GM18868 (cell line): ENCODE results near the gene RLN1.
"Not testable (repeated sequence)": the region's sequence is repeated elsewhere in the genome, so short reads cannot be mapped to it uniquely, and the experiment has no call there.

Experiments
- ATAC-seq: cut with Tn5 transposase; IDR thresholded peaks from one replicate; pipeline ENCODE4 v1.9.1; 2021; ENCODE audit warnings: mild to moderate bottlenecking, moderate library complexity; ENCODE audit not compliant: unreplicated experiment

RLN1 gene, protein sequence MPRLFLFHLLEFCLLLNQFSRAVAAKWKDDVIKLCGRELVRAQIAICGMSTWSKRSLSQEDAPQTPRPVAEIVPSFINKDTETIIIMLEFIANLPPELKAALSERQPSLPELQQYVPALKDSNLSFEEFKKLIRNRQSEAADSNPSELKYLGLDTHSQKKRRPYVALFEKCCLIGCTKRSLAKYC

DNA sequence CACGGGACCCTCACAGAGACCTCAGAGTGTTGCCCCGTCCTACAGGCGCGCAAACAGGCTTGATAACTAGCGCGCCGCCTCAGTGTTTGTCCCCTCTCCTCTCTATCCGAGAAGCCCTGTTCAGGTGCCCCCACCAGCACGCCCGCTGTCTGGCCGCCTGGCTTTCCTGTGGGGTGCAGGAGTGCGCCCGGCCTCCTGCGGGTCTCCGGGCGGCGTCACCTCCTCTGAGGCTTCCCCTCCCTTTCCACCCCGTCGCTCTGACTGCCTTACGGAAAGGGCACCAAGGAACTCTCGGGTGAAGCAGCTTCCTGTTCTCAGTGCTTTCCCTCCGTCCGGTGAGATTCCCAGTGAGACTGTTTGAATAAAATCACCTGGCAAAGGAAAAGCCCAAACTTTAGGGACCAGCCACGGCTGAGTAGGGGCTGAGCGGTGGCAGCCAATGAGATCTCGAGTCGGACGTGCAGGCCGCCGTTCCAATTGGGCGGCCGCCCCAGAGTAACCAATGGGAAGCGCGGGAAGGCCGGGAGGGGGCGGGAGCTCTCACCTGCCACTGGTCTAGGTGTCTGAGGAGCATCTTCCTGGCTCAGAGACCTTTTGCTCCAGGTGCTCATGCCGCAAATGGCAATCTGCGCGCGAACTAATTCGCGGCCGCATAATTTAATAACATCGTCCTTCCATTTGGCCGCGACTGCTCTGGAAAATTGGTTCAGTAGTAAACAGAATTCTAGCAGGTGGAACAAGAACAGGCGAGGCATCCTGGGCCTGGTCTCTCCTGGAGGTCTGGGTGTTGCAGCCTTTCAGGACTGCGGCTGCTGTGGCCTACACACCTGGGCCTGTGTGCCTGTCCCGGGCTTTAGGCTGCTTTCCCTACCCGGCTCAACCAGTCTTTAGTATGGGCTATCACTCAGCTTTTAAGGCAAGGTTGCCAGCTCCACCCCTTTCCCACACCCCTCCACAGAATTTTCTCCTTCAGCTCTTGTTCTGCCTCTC is at the start of gene RLN1:
Gene RLN1 (minus strand): TSS at position 885 of the 990 bp plus-strand sequence. CDS start 130 bp downstream, at position 755.
- peak; percentile 99 for ATAC-seq

DNA sequence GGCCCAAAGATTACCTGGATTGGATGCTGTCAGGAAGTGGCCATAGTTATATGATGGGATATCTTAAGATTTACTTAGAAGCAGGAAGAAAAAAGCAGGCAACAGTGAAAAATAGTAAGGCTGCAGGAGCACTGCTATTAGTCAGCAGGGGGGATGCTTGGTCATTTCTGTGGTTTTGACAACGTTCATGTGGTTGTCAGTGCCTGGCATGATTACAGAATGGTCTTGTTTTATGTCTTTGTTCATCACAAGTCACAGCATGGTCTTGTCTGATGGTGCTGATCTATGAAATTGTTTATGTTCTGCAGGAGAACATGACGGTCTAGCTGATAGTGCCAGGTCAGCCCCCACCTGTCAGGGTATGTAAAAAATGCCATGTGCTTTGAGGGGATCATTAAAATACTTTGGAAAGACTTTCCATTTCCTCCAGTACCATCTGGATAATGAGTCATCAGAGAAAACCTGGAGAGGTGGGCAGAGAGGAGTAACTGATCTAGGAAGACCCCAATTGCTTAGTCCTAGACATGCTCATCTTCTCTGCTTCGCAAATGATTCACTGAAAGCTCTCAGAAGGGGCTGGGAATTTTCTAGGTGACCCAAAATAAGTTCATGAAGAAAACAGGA is 49.5 kb upstream of the RLN1 start:
- ATAC-seq: peak; percentile 92

GRCh38 chr9:5388026-5388819 is 48.5 kb upstream of the RLN1 start:
- ATAC-seq: no peak

DNA sequence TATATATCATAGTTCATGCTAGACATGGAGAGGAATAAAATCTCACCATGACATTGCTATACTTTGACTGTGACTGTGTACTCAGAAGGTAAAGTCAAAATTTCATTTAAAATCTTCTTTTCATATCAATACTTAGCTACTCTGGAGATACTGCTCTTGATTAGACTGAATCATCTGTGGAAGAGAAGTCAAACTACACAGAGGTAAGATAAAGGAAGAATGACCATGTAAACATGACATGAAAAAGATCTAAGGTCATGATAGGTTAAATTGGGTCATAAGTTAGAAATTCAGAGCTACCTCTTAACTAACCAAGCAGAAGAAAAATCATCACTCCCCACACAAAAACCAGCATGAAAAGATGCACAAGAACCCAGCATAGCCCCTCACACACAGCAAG is 44.8 kb upstream of the RLN1 start:
- ATAC-seq: no peak

- ATAC-seq: no peak
Observed at GRCh38 chr9:5382479-5382878, 42.8 kb upstream of the RLN1 start.

DNA sequence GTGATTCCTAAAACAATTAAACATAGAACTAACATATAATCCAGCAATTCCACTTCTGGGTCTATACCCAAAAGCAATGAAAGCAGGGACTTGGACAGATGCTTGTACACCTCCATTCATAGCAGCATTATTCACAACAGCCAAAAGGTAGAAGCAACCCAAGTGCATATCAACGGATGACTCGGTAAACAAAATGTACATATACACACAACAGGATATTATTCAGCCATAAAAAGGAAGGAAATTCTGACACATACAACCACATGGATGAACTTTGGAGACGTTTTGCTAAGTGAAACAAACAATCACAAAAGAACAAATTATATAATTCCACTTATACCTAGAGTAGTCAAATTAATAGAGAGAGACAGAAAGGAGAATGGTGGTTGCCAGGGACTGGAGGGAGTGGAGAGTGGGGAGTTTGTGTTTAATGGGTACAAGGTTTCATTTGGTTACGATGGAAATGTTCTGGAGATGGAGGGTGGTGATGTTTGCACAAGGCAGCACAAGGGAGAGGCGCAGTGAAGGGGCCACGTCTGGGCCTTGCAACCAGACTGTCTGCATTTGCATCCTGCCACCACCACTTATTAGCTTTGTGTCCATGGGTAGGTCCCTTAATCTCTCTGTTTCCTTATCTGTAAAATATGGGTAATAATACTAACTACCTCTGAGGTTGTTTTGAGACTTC is 36.3 kb upstream of the RLN1 start:
- no peak for ATAC-seq

DNA sequence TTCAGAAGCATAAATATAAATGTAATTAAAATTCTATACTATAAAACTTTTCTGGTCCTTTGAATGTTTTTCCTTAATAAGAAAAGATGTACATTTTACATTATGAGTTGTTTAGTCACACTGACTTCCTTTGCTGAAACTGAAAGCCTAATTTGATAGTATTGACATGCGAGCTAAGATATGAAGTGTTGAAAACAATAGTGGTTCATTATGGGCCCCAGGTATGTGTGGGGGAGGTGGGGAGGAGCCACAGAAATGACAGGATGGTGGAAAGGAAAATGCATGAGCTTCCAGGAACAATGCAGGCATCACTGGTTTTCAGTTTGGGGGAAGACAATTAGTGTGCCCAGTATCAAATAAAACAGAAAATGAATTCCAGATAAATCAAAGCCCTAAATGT is 35.4 kb upstream of the RLN1 start:
- ATAC-seq: peak; percentile 67

DNA sequence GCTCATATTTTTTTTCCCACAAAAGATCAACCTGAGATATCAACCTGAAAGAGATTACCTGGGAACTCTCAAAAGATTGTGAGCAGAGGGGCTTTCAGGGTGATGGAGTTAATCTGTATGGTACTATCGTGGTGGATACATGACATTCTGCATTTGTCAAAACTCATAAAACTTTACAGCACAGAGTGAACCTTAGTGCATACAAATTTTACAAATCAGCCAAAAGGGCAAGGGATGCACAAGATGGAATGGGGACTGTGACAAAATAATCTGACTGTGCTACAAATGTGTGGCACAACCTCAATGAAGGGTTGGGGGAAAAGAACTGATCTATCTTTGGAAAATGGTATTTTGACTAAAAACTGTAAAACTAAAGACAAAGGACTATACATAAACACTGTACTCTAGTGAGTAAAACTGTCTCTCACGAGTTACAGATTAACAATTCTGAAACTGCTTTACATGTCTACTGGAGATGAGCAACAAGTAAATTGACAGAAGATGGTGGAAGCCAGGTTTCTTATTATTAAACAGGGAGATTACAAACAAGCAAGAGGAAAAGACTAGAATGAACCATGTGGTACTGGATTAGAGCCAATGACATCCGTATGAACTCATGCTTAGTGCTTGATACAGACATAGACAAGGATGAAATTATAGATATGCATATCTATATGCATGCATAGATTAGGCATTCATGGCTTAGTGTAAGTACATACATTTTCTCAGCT is 24.8 kb upstream of the RLN1 start:
- ATAC-seq: peak; percentile 94

- ATAC-seq: no peak
Observed at GRCh38 chr9:5361326-5362010, 21.8 kb upstream of the RLN1 start.

GRCh38 chr9:5360341-5360740 is 20.7 kb upstream of the RLN1 start:
- ATAC-seq: no peak

DNA sequence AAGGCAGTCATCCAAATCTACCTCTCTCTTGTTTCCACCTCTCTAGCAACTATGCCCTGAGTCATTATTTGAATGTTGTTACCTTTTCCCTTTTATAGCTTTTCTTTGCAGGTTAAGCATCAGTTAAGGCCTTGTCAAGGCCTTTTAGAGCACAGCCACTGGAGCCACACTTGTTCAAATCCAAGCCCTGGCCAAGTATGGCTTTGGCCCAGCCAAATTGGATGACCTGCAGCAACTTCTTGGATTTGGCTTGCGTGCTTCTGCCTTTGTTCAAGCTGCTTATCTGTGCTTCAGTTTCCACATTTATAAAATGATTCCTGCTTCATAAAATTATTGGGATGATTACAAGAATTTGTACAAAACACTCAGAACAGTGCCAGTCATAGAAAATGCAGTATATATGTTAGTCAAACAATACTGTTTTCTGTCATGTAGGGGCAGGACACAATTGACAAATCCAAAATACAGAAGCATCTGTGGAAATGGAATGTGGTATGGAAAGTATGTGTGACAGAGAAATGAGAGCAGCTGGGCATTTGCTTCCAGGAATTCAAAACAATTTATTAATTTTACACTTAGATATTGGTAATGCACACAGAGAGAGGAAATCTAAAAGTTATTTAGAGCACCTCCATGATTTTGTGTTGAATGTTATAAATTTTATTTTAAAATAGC is 17.9 kb upstream of the RLN1 start:
- no peak for ATAC-seq

DNA sequence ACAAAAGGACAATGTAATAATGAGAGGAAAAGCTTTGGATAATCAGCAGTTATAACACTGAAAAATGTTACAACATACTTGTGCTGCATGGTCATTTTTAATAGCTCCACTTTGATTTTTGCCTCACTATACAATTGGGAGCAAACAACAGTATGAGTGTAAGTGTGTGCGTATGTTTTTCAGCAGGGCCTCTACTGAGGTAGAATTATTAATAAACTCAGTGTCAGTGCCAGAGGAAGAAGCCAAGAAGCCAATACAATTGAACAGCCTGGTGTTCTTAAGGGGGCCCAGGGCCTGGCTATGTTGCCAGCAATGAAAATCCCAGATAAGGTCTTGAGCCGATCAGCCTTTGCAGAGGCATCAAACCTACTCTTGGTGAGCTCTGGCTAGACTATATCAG is 16.1 kb upstream of the RLN1 start:
- no peak for ATAC-seq

DNA sequence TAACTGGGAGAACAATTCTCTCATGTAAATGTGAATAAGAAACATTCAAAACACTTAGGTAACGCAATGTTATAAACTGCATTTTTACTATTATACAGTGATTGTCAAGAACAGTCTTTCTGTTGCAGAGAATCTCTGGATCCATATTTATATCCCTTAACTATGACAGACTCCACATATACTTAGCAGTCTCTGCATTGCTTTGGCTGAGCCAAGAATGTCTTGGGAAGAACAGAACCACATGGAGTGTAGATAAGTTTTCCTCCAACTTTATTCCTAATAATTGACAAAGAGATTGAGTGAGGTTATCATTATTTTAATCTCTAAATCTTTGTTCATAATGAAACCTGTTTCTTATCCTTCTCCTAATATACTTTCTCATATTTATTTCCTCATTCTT is 15.6 kb upstream of the RLN1 start:
- no peak for ATAC-seq

GRCh38 chr9:5354184-5354583 is 14.5 kb upstream of the RLN1 start:
- no peak for ATAC-seq

- ATAC-seq: no peak
Observed at GRCh38 chr9:5352637-5353248, 13.1 kb upstream of the RLN1 start.

- ATAC-seq: no peak
Observed at GRCh38 chr9:5336688-5337087, 3.0 kb downstream of the RLN1 start.

DNA sequence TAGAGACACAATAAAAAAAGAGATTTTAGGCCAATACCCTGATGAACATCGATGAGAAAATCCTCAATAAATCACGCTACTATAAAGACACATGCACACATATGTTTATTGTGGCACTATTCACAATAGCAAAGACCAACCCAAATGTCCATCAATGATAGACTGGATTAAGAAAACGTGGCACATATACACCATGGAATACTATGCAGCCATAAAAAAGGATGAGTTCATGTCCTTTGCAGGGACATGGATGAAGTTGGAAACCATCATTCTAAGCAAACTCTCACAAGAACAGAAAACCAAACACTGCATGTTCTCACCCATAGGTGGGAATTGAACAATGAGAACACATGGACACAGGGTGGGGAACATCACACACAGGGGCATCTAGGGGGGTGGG is 8.4 kb downstream of the RLN1 start:
- ATAC-seq: not testable (repeated sequence)

DNA sequence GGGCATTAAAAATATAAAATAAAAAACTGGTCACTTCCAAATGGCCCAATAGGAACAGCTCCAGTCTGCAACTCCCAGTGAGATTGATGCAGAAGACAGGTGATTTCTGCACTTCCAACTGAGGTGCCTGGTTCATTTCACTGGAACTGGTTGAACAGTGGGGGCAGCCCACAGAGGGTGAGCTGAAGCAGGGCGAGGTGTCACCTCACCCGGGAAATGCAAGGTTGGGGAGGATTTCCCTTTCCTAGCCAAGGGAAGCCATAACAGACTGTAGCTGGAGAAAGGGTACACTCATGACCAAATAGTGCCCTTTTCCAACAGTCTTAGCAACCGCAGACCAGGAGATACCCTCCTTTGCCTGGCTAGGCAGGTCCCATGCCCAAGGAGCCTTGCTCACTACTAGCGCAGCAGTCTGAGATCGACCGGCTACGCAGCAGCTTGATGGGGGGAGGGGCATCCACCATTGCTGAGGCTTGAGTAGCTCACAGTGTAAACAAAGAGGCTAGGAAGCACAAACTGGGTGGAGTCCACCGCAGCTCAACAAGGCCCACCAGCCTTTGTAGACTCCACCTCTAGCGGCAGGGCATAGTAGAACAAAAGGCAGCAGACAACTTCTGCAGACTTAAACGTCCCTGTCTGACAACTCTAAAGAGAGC is 12.7 kb downstream of the RLN1 start:
- ATAC-seq: no peak
